GM21447 (cell line): Measurements from ENCODE around the gene LOXL1.

Experiments
- ATAC-seq: cut with Tn5 transposase; IDR thresholded peaks from one replicate; pipeline ENCODE4 v1.9.1; 2021; ENCODE audit not compliant: unreplicated experiment

LOXL1 gene, protein sequence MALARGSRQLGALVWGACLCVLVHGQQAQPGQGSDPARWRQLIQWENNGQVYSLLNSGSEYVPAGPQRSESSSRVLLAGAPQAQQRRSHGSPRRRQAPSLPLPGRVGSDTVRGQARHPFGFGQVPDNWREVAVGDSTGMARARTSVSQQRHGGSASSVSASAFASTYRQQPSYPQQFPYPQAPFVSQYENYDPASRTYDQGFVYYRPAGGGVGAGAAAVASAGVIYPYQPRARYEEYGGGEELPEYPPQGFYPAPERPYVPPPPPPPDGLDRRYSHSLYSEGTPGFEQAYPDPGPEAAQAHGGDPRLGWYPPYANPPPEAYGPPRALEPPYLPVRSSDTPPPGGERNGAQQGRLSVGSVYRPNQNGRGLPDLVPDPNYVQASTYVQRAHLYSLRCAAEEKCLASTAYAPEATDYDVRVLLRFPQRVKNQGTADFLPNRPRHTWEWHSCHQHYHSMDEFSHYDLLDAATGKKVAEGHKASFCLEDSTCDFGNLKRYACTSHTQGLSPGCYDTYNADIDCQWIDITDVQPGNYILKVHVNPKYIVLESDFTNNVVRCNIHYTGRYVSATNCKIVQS

DNA sequence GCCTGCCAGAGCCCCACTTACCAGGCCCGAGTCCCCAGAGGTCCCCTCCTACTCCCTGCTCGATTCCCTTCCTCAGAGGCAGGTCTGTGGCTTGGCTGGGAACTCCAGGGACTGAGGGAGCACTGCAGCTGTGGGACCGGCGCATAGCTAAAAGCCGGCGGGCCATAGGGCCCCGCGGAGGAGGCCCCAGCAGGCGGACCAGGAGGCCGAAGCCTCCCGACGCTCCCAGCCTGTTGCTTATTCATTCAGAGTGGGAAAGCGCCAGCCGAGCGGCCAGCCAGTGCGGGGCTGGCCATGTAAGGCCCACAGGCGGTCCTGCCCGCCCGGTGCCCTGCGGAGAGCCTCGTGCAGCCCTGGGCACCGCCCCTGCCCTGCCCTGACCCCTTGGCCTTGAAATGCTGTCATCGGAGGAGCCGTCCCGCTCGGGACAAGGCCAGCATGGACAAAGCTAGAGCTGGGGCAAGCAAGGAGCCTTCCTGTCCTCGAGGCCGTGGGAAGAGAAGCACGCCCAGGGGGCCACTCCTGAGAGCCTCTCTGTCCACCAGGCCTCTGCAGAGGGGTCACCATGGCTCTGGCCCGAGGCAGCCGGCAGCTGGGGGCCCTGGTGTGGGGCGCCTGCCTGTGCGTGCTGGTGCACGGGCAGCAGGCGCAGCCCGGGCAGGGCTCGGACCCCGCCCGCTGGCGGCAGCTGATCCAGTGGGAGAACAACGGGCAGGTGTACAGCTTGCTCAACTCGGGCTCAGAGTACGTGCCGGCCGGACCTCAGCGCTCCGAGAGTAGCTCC is at the start of gene LOXL1:
Gene LOXL1, plus strand, starts transcription at position 244 of the 784 bp plus-strand sequence. Its CDS starts 322 bp downstream, at position 566.
- no peak for ATAC-seq

DNA sequence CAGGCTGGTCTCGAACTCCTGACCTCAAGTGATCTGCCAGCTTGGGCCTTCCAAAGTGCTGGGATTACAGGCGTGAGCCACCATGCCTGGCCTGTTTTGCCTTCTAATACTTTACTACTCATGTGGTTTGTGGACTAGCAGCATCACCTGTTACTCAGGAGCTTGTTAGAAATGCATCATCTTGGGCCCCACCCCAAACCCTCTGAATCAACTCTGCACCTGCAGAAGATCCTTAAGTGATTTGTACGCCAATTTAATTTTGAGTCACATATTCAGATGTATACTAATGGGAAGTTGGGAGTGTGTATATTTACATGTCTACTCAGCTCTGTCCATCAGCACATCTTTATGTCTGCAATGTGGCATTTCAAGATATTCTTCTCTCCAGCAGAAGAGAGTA is 46.8 kb upstream of the LOXL1 start:
- no peak for ATAC-seq

DNA sequence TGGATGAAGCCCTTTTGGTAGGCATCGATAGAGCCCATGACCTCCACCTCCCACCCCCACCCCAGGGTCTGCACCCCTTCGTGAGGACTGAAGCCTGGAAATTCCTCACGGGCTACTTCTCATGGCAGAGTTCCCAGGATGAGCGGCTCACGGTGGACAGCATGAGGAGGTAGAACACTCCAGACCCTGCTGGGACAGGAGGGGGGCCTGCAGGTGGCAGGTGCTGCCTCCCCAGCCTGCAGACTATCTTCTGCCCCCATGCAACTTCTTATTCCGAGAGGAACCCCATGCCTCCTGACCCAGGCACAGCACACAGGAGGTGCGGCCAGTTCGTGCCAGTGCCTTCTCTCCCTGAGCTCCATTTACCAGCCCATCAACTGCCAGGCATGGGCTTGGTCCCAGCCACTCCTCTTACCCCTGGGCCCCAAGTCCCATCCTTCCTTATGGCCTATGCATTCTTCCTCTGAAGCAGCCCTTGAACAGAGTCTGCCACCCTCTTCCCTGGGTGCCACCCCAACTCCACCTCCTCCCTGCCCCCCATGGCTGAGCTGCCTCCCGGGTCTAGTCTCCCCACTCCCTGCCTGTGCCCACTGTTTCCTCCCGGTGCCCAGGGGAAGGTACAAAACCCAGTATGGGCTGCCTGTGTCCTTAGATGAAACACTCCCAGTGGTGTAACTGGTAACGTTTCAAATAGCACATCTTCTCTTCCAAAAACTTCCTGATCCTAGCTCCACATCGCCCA is 44.5 kb upstream of the LOXL1 start:
- no peak for ATAC-seq

DNA sequence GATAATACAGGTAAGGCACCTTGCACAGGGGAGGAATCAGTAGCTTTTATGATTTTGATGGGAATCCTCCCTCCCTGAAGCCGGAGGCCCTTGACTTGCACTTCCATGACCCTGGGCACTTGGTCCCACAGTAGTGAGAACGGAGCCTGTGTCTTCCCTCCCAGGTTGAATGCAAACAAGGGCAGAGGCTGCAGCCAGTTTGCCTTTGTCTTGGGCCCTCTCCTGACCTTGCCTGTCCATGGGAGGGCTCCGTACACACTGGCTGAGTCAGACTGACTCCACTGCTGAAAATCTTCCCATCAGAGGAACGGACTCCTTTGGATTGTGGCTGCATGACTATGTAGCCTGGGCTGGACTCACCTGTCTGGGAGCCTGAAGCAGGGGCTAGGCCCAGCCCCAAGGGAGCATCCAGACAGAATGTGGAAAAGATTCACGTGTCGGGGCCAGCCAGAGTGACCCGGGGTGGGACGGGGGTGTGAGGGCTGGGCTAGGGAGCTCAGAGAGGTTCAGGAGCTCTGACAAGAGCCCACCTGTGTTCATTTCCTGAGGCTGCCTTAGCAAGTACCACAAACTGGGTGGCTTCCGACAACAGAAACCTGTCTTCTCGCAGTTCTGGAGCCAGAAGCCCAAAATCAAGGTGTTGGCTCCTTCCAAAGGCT is 43.4 kb upstream of the LOXL1 start:
- no peak for ATAC-seq

DNA sequence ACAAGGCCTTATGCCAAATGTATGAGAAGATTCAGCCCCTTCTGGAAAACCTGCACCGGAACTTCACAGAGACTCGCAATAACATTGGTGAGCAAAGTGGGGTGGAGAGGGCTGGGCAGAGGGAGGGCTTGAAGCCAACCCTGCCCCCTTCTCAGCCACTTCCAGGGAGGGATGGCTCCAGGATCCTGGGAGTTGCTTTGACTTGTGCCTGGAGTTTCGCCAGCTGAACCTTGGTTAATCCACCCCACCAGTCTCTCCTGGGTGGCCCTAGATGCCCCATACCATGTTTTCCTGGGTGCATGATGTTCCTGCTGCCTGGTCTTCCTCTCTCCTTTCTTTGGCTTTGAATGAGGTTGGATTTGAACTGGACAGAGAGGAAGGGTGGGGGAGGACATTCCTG is 42.1 kb upstream of the LOXL1 start:
- ATAC-seq = no peak

DNA sequence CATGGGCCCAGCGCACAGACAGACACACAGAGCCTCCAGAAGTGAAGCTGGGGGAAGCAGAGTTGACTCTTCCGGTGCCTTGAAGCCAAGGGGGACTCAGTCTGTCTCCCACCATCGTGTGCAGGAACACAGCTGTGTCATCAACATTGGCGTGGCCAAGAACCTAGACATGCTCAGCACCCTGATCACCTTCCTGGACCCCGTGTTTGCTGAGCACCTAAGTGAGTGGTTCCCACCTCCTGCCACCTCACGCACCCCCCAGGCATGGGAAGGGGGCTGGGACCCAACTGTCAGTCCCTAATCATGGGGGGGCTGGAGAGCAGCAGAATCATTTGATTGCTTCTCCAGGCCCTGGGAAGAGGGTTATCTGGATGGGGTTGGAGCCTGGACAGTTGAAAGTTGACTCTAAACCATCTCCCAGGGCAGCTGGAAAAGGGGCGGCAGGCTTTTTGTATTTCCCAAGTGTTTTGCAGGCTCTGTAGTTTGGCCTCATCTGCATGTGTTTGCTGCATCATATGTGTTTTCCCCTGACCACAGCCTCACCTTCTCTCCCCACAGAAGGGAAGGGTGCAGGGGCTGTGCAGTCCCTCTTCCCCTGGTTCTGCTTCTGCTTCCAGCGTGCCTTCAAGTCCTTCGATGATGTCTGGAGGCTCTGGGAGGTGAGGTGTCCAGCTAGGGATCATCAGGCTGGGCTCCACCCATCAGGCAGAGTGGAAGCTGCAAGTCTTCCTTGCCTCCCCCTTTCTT is 40.1 kb upstream of the LOXL1 start:
- no peak for ATAC-seq

DNA sequence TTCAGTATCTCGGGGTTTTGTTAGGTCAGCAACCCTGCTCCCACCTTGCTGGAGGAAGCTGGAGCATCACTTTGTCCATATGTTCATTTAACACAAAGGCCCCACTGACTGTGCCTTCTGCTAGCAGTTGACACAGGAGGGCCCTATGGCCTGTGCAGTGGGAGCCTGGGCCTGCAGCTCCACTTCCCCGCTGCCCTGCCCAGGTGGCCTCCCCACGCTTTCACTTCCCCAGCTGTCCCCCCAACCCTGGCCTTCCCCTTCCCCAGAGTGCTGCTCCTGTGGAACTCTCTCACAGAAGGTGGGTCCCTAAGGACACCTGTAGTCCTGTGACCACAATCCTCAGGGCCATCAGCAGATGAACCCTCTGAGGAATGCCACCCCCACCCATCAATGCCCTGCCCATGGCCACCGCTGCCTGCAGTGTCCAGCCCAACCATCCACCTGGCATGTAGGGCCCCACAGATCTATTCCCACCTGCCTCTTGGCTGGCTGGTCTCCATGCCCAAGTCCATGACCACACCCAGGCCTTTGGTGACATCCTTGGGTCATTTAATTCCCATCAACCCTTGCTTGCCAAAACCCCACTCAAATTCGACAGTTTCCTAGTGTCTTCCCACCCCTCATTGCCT is 39.4 kb upstream of the LOXL1 start:
- ATAC-seq = no peak

DNA sequence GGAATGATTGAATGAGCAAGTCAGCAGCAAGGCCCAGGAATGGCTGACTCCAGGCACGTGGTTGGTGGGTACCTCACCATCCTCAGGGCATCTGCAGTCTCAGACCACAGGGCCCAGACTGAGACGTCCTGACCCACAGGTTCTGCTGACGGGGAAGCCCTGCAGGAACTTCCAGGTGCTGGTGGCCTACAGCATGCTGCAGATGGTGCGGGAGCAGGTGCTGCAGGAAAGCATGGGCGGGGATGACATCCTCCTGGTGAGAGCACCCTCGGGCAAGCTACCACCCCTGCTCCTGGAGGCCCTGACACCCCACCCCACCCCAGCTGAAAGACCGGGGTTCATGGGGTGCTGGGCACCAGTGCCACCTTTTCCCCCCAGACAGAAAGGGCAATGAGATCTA is 38.8 kb upstream of the LOXL1 start:
- no peak for ATAC-seq

DNA sequence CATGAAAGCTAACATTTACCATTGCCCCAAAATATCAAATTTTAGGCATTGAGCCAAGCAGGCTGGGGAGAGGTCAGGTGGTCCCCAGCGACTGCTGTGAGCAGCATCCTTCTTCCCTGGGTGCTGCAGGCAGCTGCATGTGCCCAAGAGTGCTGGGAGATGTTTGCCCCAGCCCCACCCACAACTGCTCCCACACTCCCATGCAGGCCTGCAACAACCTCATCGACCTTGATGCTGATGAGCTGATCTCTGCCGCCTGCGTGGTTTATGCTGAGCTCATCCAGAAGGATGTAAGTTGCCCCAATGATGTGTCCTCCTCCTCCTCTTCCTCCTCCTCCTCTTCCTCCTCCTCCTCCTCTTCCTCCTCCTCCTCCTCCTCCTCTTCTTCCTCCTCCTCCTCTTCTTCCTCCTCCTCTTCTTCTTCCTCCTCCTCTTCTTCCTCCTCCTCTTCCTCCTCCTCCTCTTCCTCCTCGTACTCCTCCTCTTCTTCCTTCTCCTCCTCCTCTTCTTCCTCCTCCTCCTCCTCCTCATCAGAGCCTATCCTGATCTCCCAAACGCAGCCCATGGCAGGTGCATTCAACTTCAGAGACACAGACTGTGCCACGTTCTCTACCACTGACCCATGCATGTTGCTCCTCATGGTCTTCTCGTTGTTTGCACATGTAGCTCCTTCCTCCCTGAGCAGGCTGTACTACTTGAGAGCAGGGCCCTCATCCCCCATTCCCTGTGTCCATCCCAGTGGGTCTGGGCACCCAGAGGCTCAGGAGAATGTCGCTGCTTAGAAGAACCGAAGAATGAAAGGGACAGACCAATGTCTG is 37.8 kb upstream of the LOXL1 start:
- ATAC-seq = no peak

DNA sequence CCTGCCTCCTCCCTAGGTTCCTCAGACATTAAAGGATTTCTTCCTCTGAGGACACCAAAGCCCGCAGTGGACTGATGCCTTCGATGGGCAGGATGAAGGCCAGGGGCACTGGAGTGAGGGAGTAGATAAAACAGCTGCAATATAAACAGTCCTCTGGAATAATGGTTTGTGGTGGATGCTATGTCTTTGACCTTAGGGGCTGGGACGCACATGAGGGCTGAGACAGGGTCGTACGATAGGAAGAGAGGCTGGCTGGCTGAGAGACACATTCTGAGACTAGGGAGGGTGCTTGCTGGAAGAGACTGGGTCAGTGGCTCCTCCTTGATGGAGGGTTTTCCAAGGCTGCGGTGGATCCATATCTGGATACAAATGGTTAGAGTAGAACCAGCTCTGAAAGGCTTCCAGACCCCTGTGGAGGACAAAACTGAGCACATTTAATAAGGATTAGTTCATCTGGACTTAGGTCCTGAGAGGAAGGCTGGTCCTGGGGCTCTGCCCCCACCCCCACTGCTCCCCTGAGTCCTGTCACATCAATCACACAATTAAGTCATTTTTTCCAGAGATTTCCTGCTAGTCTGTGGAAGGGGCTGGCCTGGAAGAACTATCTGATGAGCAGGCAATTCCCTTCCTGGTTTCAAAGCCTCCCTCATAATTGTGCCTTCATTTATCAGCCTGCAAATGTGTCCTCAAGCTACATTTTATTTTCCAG is 37.1 kb upstream of the LOXL1 start:
- no peak for ATAC-seq

DNA sequence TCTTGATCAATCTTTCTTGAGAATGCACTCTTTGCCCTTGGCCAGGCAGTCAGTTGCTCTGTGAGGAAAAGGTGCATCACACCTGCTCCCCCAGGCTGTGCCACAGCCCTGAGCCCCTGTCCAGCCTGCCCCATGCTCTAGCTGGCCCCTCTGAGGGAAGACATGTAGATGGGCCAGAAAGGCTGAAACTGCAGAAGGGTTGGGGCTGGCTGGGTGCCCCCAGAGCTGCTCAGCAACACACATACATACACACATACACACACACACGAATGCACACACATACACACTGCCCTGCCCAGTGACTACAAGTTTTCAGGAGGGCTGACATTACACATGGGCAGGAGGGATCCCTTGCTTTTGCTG is 36.5 kb upstream of the LOXL1 start:
- no peak for ATAC-seq

DNA sequence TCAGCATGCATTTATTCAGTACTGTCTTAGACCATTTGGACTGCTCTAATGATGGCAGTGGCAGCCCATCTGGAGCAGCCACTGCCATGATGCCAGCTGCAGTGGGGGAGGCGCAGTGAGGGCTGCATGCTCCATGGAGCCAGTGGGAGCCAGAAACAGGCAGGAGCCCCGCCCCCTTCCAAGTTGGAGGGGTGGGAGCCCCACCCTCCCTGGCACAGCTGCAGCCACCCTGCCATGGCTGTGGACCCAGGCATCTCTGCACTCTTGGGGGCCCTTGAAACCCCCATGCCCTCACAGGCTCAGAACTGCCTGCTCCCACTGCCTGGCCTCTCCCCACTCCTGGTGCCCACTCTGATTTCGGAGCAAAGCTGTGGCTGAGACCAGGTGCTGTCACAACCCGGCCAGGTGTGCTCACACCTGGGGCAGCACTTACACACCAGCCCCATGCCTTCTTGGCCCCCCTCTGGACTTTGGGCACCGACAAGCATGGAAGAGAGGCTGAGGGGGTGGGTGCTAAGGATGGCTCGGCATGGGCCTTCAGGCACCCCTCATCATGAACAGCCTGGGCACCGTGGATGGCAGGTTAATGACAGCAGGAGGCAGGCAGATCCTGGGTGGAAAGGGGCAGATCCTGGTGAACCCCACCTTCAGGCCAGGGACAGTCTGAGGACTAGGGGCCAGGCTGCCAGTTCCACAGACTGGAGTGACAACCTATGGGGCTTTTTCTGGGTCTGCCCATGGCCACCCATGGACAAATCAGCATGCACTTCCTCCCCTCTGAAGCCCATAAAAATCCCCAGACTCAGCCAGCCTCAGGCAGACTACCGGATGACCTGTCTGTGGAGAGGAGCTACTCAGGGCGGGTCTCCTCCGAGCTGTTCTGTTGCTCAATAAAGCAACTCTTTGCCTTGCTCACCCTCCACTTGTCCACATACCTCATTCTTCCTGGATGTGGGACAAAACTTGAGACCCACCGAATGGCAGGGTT is 34.6 kb upstream of the LOXL1 start:
- no peak for ATAC-seq

DNA sequence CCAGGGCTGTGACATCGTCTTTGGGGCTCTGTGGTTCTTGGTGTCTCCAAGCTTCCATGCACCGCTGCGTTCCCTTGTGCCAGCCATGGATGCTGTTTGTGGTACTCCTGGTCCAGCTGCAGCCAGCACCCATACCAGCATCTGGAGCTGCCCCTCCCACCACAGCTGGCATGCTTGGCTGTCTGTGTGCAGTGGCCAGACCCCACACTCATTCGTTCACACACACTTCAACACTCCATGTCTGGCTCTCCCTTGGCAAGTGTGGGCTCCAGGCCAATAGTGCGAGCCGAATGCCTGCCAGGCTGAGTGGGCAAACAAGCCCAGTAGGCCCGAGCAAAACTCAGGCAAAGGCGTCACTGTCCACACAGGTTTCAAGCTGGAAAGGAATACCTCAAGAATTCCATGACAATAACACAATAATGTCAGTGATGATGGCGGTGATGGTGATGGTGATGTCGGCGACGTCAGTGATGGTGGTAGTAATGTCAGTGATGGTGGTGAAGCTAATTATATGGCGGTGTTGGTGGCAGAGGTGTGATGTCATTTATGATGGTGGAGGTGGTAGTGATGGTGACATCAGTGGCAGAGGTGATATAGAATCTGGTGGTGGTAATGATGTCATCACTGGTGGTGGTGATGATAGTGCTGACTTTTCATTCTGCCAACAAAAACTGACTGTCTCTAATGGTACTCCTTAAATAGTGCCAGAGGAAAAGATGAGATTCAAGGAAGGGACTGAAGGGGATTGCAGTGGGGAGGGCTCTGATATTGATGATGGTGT is 33.6 kb upstream of the LOXL1 start:
- ATAC-seq = no peak

DNA sequence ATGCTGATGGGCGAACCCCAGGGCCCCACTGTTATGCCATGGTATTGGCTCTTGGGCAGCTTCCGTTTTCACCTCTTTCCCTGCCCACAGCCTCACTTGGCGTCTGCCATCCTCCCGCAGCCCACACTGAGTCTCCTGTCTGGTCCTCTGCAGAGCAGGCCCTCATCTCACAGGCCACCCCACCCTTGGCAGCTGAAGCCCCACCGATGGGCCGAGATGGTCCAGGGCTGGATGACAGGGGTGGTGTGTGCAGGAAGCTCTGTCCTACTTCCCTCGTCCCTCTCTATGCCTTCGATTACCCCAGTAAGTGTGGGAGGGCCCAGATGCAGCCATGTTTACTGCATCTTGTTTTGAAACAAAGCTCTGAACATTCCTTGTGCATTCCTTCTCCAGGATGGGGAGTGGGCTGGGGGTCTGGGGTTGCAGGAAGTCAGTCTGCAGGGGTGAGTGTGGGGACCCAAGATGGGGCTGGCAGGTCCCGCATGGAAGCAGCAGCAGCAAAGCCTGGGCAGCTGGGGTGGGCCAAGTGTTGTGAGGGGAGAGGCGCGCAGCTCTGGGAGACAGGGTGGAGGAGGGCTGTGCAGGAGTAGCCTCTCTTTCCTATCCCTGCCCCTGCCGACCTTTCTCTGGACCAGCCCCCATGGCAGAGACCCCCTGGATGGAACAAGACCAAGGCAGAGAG is 32.0 kb upstream of the LOXL1 start:
- ATAC-seq = no peak

DNA sequence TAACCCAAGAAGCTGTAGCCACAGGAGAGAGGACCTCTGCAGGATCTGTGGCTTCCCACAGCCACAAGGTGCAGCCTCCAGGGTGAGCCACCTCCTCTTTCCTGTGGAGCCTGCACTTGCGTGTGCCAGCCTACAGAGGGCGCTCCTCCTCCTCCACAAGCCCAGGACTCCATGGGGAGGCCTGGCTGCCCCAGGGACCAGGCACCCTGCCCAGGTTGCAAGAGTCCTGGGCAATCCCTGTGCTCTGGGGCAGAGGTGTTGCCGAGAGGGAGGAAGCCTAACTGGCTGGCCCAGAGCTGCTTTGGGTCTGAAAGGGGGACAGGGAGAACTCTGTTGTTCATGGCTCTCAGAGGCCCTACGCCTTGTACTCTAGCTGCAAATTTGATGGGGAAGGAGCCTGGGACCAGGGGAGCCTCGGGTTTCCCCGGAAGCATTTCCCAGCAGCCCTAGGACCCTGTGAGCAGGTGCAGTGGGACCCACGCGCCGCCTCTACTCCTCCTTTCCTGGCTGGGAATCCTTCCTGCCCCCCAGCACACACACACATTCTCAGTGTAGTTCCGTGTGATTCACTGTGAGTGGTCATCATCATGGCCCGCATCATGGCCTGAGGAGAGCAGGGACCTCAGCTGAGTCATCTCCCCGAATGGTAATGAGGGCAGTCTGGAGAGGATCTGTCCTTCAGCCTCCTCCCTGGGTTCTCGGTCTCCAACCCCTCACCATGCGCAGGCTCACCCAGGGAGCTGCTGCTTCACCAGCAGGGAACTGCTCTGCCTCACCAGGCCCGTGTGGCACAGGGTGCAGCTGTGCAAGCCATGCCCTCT is 28.6 kb upstream of the LOXL1 start:
- no peak for ATAC-seq
